BJ (cell line): ENCODE data around the gene ABL2. TPM values are rescaled to one million over a fixed set of nuclear protein-coding genes. Genes with fewer than 3 reads are reported as not detected.

Experiments
- CTCF ChIA-PET: fragments of 350-600 bp; formaldehyde crosslinking; extraction: SDS; loops from one replicate; lab custom pipeline; 2021; ENCODE audit warnings: antibody characterized with exemption, inconsistent platforms; lab: Yijun Ruan, JAX
- POLR2A ChIA-PET: fragments of 300-600 bp; sonication (Branson Sonifier 250); formaldehyde crosslinking; extraction: SDS; loops from one replicate; lab custom pipeline; 2021; ENCODE audit warnings: antibody characterized with exemption; lab: Charles Lee
- DNase-seq: peaks from one replicate; pipeline ENCODE4 v3.0.0-alpha.2; 2011; ENCODE audit warnings: low read depth
- H3K27me3 ChIP-seq: 2 replicates; pipeline ENCODE4 v1.6.0; 2011; ENCODE audit warnings: low read length; ENCODE audit not compliant: control insufficient read depth, insufficient read depth
- H3K36me3 ChIP-seq: 2 replicates; pipeline ENCODE4 v1.5.1; 2011; ENCODE audit warnings: low read length; ENCODE audit not compliant: control insufficient read depth, insufficient read depth
- H3K4me3 ChIP-seq: 2 replicates; pipeline ENCODE4 v1.5.1; 2011; ENCODE audit warnings: low read depth, mild to moderate bottlenecking, control low read depth, low read length
- CTCF ChIP-seq: IDR thresholded peaks from 2 replicates; pipeline ENCODE4 v1.5.1; 2011; ENCODE audit warnings: low read depth, mild to moderate bottlenecking, control low read depth, inconsistent platforms, low read length, moderate library complexity; ENCODE audit not compliant: insufficient read depth
- polyA plus RNA-seq: library from polyadenylated mRNA; depleted of rRNA; stranded (reverse); fragments of >200 nt; gene quantifications from 2 replicates; pipeline ENCODE4 v1.2.3, GENCODE V29; 2011

Gene ABL2
- polyA plus RNA-seq, 1 experiment, result 18.7 TPM

GRCh38 chr1:179128520-179128919 is 101.0 kb downstream of the ABL2 start:
- H3K36me3 ChIP-seq, result peaks cover 4% of the 10 kb centered on the region
- ChIA-PET CTCF (interaction anchor here (0.6 kb wide), 1 partner anchor 754 kb away, joined by 3 read pairs; no protein-coding TSS in a partner anchor), POLR2A (no interaction called here)
- H3K4me3 ChIP-seq, result no peak overlapping the region
- no peaks in the 10 kb centered on the region for H3K27me3 ChIP-seq
- no peak for TF ChIP-seq CTCF
- DNase-seq, result no peak

- Histone ChIP-seq H3K27me3 (no peaks in the 10 kb centered on the region), H3K36me3 (peaks cover 5% of the 10 kb centered on the region), H3K4me3 (no peak overlapping the region)
- ChIA-PET POLR2A (interaction anchor here (0.6 kb wide), 1 partner anchor 201 kb away, joined by 5 read pairs; no protein-coding TSS in a partner anchor), CTCF (interaction anchor here (1.9 kb wide), 1 partner anchor 66 kb away, joined by 7 read pairs; no protein-coding TSS in a partner anchor)
- no peak for TF ChIP-seq CTCF
- DNase-seq, result peak; percentile 23
Observed at GRCh38 chr1:179127163-179127895, 102.1 kb downstream of the ABL2 start.

GRCh38 chr1:179126338-179127060 is 103.0 kb downstream of the ABL2 start:
- DNase-seq, result no peak
- H3K27me3 ChIP-seq, result no peaks in the 10 kb centered on the region
- ChIA-PET POLR2A (interaction anchor here (0.6 kb wide), 1 partner anchor 201 kb away, joined by 5 read pairs; no protein-coding TSS in a partner anchor), CTCF (interaction anchor here (0.7 to 1.9 kb wide), 4 partner anchors 10 to 100 kb away, joined by 3 to 7 read pairs (median 4); no protein-coding TSS in a partner anchor)
- TF ChIP-seq CTCF, result no peak
- H3K36me3 ChIP-seq, result peaks cover 5% of the 10 kb centered on the region
- no peak overlapping the region for H3K4me3 ChIP-seq

- POLR2A ChIA-PET, result no interaction called here
- peaks cover 7% of the 10 kb centered on the region for H3K36me3 ChIP-seq
- no peak overlapping the region for H3K4me3 ChIP-seq
Observed at GRCh38 chr1:179124873-179125272, 104.6 kb downstream of the ABL2 start.

More at GRCh38 chr1:179124873-179125272, 104.6 kb downstream of the ABL2 start:
- CTCF ChIA-PET, result interaction anchor here (1.9 kb wide), 1 partner anchor 69 kb away, joined by 7 read pairs; no protein-coding TSS in a partner anchor
- H3K27me3 ChIP-seq, result no peaks in the 10 kb centered on the region
- no peak for TF ChIP-seq CTCF
- DNase-seq, result no peak
